Keratinocyte (primary cell): ENCODE measurements around the gene ADAMTS9. TPM values are rescaled to one million over a fixed set of nuclear protein-coding genes. Genes with fewer than 3 reads are reported as not detected.

Source experiments
- DNase-seq: peaks from one replicate; pipeline ENCODE4 v3.0.0-alpha.2; 2011; ENCODE audit warnings: low read depth, missing footprints, low spot score
- FAIRE-seq: peaks from 2 replicates; lab custom pipeline; 2011; peaks lifted over from hg19 to GRCh38; lab: Jason Lieb, UNC
- H2AFZ ChIP-seq: 2 replicates; pipeline ENCODE4 v1.6.0; 2012; ENCODE audit warnings: low read length, control low read depth, inconsistent platforms; ENCODE audit not compliant: control insufficient read depth
- H3K27ac ChIP-seq: 2 replicates; pipeline ENCODE4 v1.5.1; 2011; ENCODE audit warnings: low read length; ENCODE audit not compliant: control insufficient read depth, insufficient read depth
- H3K27me3 ChIP-seq: 3 replicates; pipeline ENCODE4 v1.6.0; 2011; ENCODE audit warnings: low read length; ENCODE audit not compliant: control insufficient read depth, insufficient read depth; ENCODE audit errors: extremely low read depth
- H3K36me3 ChIP-seq, 2 experiments: 2 replicates in 1 of 2; 3 replicates in 1 of 2; pipeline ENCODE4 v1.5.1; 2011; ENCODE audit warnings: low read length in 2 of 2, mild to moderate bottlenecking in 1 of 2; ENCODE audit not compliant: control insufficient read depth in 2 of 2, insufficient read depth in 2 of 2; ENCODE audit errors: extremely low read depth in 1 of 2
- H3K4me1 ChIP-seq: 3 replicates; pipeline ENCODE4 v1.5.1; 2011; ENCODE audit warnings: low read length; ENCODE audit not compliant: control insufficient read depth, insufficient read depth; ENCODE audit errors: extremely low read depth
- H3K4me2 ChIP-seq: 3 replicates; pipeline ENCODE4 v1.6.0; 2011; ENCODE audit warnings: low read depth, low read length; ENCODE audit not compliant: control insufficient read depth, insufficient read depth; ENCODE audit errors: extremely low read depth
- H3K4me3 ChIP-seq, 3 experiments: fragments of 200-600 bp in 1 of 3; sonication (generic) in 1 of 3; 2 replicates in 2 of 3; 3 replicates in 1 of 3; pipeline ENCODE4 v1.5.1; 2011 to 2016; ENCODE audit warnings: low read length in 3 of 3, mild to moderate bottlenecking in 3 of 3, control low read depth in 2 of 3, inconsistent platforms in 1 of 3, low read depth in 1 of 3, mixed read lengths in 1 of 3, mixed run types in 1 of 3, moderate library complexity in 1 of 3; ENCODE audit not compliant: control insufficient read depth in 2 of 3, insufficient read depth in 2 of 3; ENCODE audit errors: extremely low read depth in 1 of 3
- H3K79me2 ChIP-seq: 2 replicates; pipeline ENCODE4 v1.6.0; 2012; ENCODE audit warnings: low read length; ENCODE audit not compliant: control insufficient read depth, insufficient read depth
- H3K9ac ChIP-seq: 3 replicates; pipeline ENCODE4 v1.6.0; 2011; ENCODE audit warnings: low read length; ENCODE audit not compliant: control insufficient read depth, insufficient read depth; ENCODE audit errors: extremely low read depth
- H3K9me1 ChIP-seq: 3 replicates; pipeline ENCODE4 v1.6.0; 2011; ENCODE audit warnings: low read length; ENCODE audit not compliant: control insufficient read depth, insufficient read depth; ENCODE audit errors: extremely low read depth
- H3K9me3 ChIP-seq: 2 replicates; pipeline ENCODE4 v1.5.1; 2012; ENCODE audit warnings: low read depth, low read length; ENCODE audit not compliant: control insufficient read depth
- H4K20me1 ChIP-seq: 3 replicates; pipeline ENCODE4 v1.6.0; 2011; ENCODE audit warnings: low read length; ENCODE audit not compliant: control insufficient read depth, insufficient read depth; ENCODE audit errors: extremely low read depth
- CTCF ChIP-seq, 3 experiments: IDR thresholded peaks in 1 of 3; conservative IDR thresholded peaks in 1 of 3; optimal IDR thresholded peaks in 1 of 3; 2 replicates in 2 of 3; 3 replicates in 1 of 3; pipeline versions ENCODE3 to v1.5.1; 2011; ENCODE audit warnings: low read length in 3 of 3, mild to moderate bottlenecking in 3 of 3, moderate library complexity in 2 of 3, control low read depth in 1 of 3, inconsistent platforms in 1 of 3; ENCODE audit not compliant: insufficient read depth in 2 of 3; ENCODE audit errors: extremely low read depth in 1 of 3
- EZH2 ChIP-seq: IDR thresholded peaks from one replicate; pipeline ENCODE4 v1.6.1; 2012; ENCODE audit warnings: inconsistent platforms, mild to moderate bottlenecking, low read length, moderate library complexity
- dilution Hi-C: fragments of 300-500 bp; cut with MboI; formaldehyde crosslinking; loops from one replicate; pipeline ENCODE4 v1.7.0; 2020; ENCODE audit warnings: low sequenced_read_pairs; ENCODE audit not compliant: extremely low pct_ligation_motif_present
- polyA plus RNA-seq, 5 experiments: library from polyadenylated mRNA; depleted of rRNA in 3 of 5; stranded (reverse) in 3 of 5; stranded (forward) in 1 of 5; unstranded in 1 of 5; fragments of >200 nt; gene quantifications; 1 replicate in 1 of 5; 2 replicates in 3 of 5; 3 replicates in 1 of 5; pipeline versions ENCODE4 v1.2.1 to v1.2.3, GENCODE V29; 2011 to 2012; ENCODE audit warnings: missing spikeins in 2 of 5, low read depth in 1 of 5, low replicate concordance in 1 of 5

Gene ADAMTS9
- polyA plus RNA-seq, 1 donor (not counting 4 experiments of a cell fraction or from before 2014, with no cell fraction given), result 0.43 TPM

- no peak overlapping the region for H2AFZ ChIP-seq
- no peak for FAIRE-seq
- H3K4me1 ChIP-seq, result no peaks in the 10 kb centered on the region
- H3K79me2 ChIP-seq, result no peaks in the 10 kb centered on the region
- no peaks in the 10 kb centered on the region for H3K9me3 ChIP-seq
- no peaks in the 10 kb centered on the region for H3K36me3 ChIP-seq
- H3K9ac ChIP-seq, result no peak overlapping the region
- dilution Hi-C loops, result no loop called here
- H3K4me3 ChIP-seq, result no peak overlapping the region
- TF ChIP-seq EZH2 (no peak), CTCF (optimal IDR thresholded peaks at IDR 0.05 in 1 of 3, IDR thresholded peaks at IDR 0.05 in 1 of 3, conservative IDR thresholded peaks at IDR 0.05 in 1 of 3; ENCODE audit: extremely low read depth in 1 of 3, insufficient read depth in 2 of 3, low read length in 3 of 3) (no peak)
- H4K20me1 ChIP-seq, result no peaks in the 10 kb centered on the region
- H3K9me1 ChIP-seq, result no peaks in the 10 kb centered on the region
- DNase-seq, result no peak
- no peak overlapping the region for H3K4me2 ChIP-seq
- peaks cover 5% of the 10 kb centered on the region for H3K27me3 ChIP-seq
- H3K27ac ChIP-seq, result no peak overlapping the region
These were observed 192.5 kb downstream of the ADAMTS9 start for GRCh38 chr3:64495121-64495780.

GRCh38 chr3:64494526-64494925 lies 193.3 kb downstream of the ADAMTS9 start:
- TF ChIP-seq CTCF (optimal IDR thresholded peaks at IDR 0.05 in 1 of 3, IDR thresholded peaks at IDR 0.05 in 1 of 3, conservative IDR thresholded peaks at IDR 0.05 in 1 of 3; ENCODE audit: extremely low read depth in 1 of 3, insufficient read depth in 2 of 3, low read length in 3 of 3) (no peak), EZH2 (no peak)
- H3K27me3 ChIP-seq, result peaks cover 11% of the 10 kb centered on the region
- H3K36me3 ChIP-seq, result no peaks in the 10 kb centered on the region
- no peak overlapping the region for H2AFZ ChIP-seq
- H3K27ac ChIP-seq, result no peak overlapping the region
- dilution Hi-C loops, result no loop called here
- H3K4me3 ChIP-seq, result no peak overlapping the region
- no peaks in the 10 kb centered on the region for H3K79me2 ChIP-seq
- no peak overlapping the region for H3K9ac ChIP-seq
- no peaks in the 10 kb centered on the region for H3K9me3 ChIP-seq
- DNase-seq (no peak), FAIRE-seq (no peak)
- no peaks in the 10 kb centered on the region for H3K4me1 ChIP-seq
- H3K4me2 ChIP-seq, result no peak overlapping the region
- H4K20me1 ChIP-seq, result no peaks in the 10 kb centered on the region
- H3K9me1 ChIP-seq, result no peaks in the 10 kb centered on the region
